Thyroid gland (tissue), 4 donors: ENCODE measurements around the gene BOLL.

Experiments
- CTCF ChIP-seq, 6 experiments: fragments of 200-600 bp in 3 of 6; fragments of 450-650 bp in 3 of 6; sonication (generic) in 3 of 6; IDR thresholded peaks; one replicate each; pipeline ENCODE4 v1.5.1; 2016 to 2019; ENCODE audit warnings: antibody characterized with exemption in 6 of 6, mild to moderate bottlenecking in 2 of 6, inconsistent platforms in 1 of 6, moderate library complexity in 1 of 6
- POLR2A ChIP-seq, 2 donors: fragments of 450-650 bp; IDR thresholded peaks; one replicate each; pipeline ENCODE4 v1.6.1; 2017; ENCODE audit warnings: antibody characterized with exemption in 2 of 2, mild to moderate bottlenecking in 2 of 2, moderate library complexity in 1 of 2

GRCh38 chr2:197700960-197701359 lies 84.2 kb downstream of the BOLL start:
- TF ChIP-seq CTCF (IDR thresholded peaks at IDR 0.05), result no peak
- TF ChIP-seq POLR2A (IDR thresholded peaks at IDR 0.05), result no peak
